ENCODE data around the gene NKX2-3.

- TF ChIP-seq POLR2A (IDR thresholded peaks at IDR 0.05; ENCODE audit: low read depth, low read length) (no peak), POLR2AphosphoS5 (IDR thresholded peaks at IDR 0.05; ENCODE audit: low read depth, low read length) (no peak), TAF1 (IDR thresholded peaks at IDR 0.05; ENCODE audit: borderline replicate concordance, low read depth, low read length) (no peak)
These were observed 29.9 kb downstream of the NKX2-3 start for GRCh38 chr10:99562631-99563030.

Data from GM12892 (cell line).